OCI-LY3 (cell line): ENCODE results near the gene SFTA2.

Source experiments
- EZH2phosphoT487 ChIP-seq: fragments of 200-600 bp; shearing (Covaris generic); IDR thresholded peaks from 2 replicates; pipeline ENCODE4 v1.6.1; 2018; ENCODE audit warnings: antibody characterized with exemption, mixed run types, low read depth
- TF ChIP-seq, protein P1 (sequence below): fragments of 200-600, 300-600 bp; sonication (generic); IDR thresholded peaks from 2 replicates; pipeline ENCODE4 v1.5.1; 2014; ENCODE audit warnings: antibody characterized with exemption, low read length, low read depth

DNA sequence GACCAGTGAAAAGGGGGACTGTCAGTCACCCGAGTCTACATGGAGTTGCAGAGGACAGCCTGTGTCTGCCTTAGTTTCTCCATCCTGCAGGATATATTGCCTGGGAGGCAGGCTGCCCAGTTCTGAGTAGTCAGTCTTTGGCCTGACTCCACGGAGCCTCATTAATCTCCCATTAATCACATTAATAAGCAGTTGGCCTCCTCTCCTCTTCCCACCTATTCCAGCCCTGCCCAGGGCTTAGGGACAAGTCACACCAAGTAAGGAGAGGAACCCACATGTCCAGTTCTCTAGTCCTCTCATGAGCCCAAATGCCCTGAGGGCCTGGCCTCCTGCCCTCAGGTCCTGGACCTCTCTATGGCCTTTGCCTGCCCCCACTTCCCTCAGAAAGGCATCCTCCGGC, 7.5 kb upstream of the SFTA2 start:
- TF ChIP-seq, protein P1, sequence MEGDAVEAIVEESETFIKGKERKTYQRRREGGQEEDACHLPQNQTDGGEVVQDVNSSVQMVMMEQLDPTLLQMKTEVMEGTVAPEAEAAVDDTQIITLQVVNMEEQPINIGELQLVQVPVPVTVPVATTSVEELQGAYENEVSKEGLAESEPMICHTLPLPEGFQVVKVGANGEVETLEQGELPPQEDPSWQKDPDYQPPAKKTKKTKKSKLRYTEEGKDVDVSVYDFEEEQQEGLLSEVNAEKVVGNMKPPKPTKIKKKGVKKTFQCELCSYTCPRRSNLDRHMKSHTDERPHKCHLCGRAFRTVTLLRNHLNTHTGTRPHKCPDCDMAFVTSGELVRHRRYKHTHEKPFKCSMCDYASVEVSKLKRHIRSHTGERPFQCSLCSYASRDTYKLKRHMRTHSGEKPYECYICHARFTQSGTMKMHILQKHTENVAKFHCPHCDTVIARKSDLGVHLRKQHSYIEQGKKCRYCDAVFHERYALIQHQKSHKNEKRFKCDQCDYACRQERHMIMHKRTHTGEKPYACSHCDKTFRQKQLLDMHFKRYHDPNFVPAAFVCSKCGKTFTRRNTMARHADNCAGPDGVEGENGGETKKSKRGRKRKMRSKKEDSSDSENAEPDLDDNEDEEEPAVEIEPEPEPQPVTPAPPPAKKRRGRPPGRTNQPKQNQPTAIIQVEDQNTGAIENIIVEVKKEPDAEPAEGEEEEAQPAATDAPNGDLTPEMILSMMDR: no peak
- no peak for TF ChIP-seq EZH2phosphoT487
